ENCODE measurements around the gene CEACAM20. TPM values are rescaled to one million over a fixed set of nuclear protein-coding genes. Genes with fewer than 3 reads are reported as not detected.

Gene CEACAM20
- total RNA-seq, 1 experiment from 2014 or later, result not detected

DNA sequence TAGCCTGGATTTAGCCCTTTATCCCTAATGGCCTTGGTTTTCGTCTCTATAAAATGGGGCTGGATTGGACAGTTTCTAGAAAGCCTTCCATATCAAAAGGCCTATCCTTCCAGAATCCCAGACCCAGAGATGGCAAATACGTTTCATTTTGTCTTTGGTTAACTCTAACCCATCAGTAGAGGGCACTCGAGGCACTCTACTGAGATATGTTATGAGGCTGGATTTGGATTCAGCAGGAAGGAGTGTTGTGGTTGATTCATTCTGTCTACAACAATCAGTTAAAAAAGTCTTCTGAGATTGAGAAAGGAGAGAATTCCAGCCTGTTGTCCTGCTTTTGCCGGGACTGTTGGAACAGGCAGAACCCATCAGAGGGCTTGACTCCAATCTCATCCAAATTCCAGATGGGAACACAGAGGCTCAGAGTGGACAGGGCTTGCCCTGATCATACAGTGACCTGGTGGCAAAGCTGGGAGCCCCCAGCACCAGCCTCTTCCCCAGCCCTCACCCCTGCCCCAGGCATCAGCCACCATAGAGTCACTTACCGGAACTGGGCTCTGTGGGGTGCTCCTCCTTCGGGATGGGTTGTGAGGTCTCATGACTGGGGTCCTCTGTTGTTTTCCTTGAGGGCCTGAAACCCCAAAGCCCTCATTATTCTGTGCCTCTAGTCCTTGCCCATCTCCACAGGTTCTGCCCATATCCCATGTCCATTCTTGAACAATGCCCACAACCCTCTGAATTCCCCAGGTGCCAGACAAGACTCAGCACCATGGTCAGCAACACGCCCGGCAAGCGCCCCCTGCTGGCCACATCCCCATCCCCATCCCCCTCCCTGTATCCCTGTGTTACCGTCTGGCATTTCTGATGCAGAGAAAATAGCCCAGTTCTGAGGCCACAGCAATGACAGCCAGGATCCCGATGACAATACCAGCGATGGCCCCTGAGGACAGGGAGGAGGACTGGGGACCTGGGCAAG is 16.9 kb downstream of the CEACAM20 start (continued):
- TF ChIP-seq, protein P1, sequence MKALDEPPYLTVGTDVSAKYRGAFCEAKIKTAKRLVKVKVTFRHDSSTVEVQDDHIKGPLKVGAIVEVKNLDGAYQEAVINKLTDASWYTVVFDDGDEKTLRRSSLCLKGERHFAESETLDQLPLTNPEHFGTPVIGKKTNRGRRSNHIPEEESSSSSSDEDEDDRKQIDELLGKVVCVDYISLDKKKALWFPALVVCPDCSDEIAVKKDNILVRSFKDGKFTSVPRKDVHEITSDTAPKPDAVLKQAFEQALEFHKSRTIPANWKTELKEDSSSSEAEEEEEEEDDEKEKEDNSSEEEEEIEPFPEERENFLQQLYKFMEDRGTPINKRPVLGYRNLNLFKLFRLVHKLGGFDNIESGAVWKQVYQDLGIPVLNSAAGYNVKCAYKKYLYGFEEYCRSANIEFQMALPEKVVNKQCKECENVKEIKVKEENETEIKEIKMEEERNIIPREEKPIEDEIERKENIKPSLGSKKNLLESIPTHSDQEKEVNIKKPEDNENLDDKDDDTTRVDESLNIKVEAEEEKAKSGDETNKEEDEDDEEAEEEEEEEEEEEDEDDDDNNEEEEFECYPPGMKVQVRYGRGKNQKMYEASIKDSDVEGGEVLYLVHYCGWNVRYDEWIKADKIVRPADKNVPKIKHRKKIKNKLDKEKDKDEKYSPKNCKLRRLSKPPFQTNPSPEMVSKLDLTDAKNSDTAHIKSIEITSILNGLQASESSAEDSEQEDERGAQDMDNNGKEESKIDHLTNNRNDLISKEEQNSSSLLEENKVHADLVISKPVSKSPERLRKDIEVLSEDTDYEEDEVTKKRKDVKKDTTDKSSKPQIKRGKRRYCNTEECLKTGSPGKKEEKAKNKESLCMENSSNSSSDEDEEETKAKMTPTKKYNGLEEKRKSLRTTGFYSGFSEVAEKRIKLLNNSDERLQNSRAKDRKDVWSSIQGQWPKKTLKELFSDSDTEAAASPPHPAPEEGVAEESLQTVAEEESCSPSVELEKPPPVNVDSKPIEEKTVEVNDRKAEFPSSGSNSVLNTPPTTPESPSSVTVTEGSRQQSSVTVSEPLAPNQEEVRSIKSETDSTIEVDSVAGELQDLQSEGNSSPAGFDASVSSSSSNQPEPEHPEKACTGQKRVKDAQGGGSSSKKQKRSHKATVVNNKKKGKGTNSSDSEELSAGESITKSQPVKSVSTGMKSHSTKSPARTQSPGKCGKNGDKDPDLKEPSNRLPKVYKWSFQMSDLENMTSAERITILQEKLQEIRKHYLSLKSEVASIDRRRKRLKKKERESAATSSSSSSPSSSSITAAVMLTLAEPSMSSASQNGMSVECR (CRISPR knock-in tag; IDR thresholded peaks at IDR 0.05; ENCODE audit: borderline replicate concordance), result 0 out of 2 replicates have a peak, but pooled peaks have one; percentile 77
- no peak for TF ChIP-seq ZNF671 (CRISPR knock-in tag; IDR thresholded peaks at IDR 0.05)
- TF ChIP-seq NFYB (CRISPR knock-in tag; conservative IDR thresholded peaks at IDR 0.05; ENCODE audit: low read depth), result no peak; the same call in 1 of the 2 replicates
- no peak for TF ChIP-seq ZNF317 (CRISPR knock-in tag; IDR thresholded peaks at IDR 0.05; ENCODE audit: borderline replicate concordance, low read depth)

DNA sequence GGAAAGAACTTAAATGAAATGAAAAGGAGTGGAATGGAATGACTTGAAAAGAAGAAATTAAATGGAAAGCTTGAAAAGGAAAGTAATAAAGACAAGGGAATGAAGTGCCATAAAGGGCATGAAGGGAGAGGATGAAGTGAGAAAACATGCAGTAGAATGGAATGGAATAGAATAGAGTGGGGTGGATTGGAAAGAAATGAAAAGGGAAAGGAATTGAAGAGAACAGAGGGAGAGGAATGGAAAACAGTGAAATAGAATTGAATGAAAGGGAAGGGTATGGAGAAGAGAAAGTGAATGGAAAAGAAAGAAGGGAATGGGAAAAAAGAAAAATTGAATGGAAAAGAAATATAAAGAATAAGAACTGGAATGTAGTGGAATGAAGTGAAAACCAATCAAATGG is 20.0 kb downstream of the CEACAM20 start:
- TF ChIP-seq KAT7 (CRISPR knock-in tag; IDR thresholded peaks at IDR 0.05; ENCODE audit: borderline replicate concordance), result no peak
- TF ChIP-seq, protein P2, sequence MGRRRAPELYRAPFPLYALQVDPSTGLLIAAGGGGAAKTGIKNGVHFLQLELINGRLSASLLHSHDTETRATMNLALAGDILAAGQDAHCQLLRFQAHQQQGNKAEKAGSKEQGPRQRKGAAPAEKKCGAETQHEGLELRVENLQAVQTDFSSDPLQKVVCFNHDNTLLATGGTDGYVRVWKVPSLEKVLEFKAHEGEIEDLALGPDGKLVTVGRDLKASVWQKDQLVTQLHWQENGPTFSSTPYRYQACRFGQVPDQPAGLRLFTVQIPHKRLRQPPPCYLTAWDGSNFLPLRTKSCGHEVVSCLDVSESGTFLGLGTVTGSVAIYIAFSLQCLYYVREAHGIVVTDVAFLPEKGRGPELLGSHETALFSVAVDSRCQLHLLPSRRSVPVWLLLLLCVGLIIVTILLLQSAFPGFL (CRISPR knock-in tag; IDR thresholded peaks at IDR 0.05; ENCODE audit: borderline replicate concordance), result no peak
- TF ChIP-seq, protein P1 (CRISPR knock-in tag; IDR thresholded peaks at IDR 0.05; ENCODE audit: borderline replicate concordance), result no peak
- TF ChIP-seq FOXJ3 (CRISPR knock-in tag; IDR thresholded peaks at IDR 0.05; ENCODE audit: borderline replicate concordance), result no peak
- TF ChIP-seq SP1 (CRISPR knock-in tag; conservative IDR thresholded peaks at IDR 0.05), result no peak
- TF ChIP-seq JUN (CRISPR knock-in tag; IDR thresholded peaks at IDR 0.05), result no peak
- no peak for TF ChIP-seq FOXK1 (CRISPR knock-in tag; IDR thresholded peaks at IDR 0.05)
- TF ChIP-seq ETV6 (CRISPR knock-in tag; IDR thresholded peaks at IDR 0.05), result no peak
- no peak for TF ChIP-seq MXD4 (CRISPR knock-in tag; IDR thresholded peaks at IDR 0.05; ENCODE audit: borderline replicate concordance)
- no peak for TF ChIP-seq RORB (CRISPR knock-in tag; IDR thresholded peaks at IDR 0.05)
- H3K9me3 Mint-ChIP-seq, result peaks cover 63% of the 10 kb centered on the region
- H3K4me1 Mint-ChIP-seq, result no peaks in the 10 kb centered on the region
- H3K4me3 Mint-ChIP-seq, result no peak overlapping the region
- H3K27ac Mint-ChIP-seq, result no peak overlapping the region
- ATAC-seq, result no peak
- DNase-seq (ENCODE audit: low spot score), result no peak
- peaks cover 73% of the 10 kb centered on the region for H3K27me3 Mint-ChIP-seq (ENCODE audit: low read depth)
- ChIA-PET CTCF (no interaction called here), POLR2A (no interaction called here)
- peaks cover 3% of the 10 kb centered on the region; the same call in 1 of the 2 replicates for H3K36me3 Mint-ChIP-seq
